K562 (cell line): ENCODE data around the gene HELZ. TPM values are rescaled to one million over a fixed set of nuclear protein-coding genes. Genes with fewer than 3 reads are reported as not detected.

Source experiments
- ATAC-seq: fragments of 200-7000 bp; cut with Tn5 transposase; 3 replicates; pipeline ENCODE4 v1.9.1; 2020; ENCODE audit warnings: moderate library complexity
- BruUV-seq: library from RNA; stranded (reverse); fragments of 400-500 nt; replicated peaks from 2 replicates; lab custom pipeline; 2021; lab: Mats Ljungman, UMichigan
- CTCF ChIA-PET: fragments of 300-600 bp; formaldehyde crosslinking; extraction: SDS; loops from one replicate; lab custom pipeline; 2021; ENCODE audit warnings: low intra/inter-chr PET ratio; lab: Yijun Ruan, JAX
- POLR2A ChIA-PET: fragments of 300-600, 350-650 bp; sonication (Branson Sonifier 250); formaldehyde crosslinking; extraction: SDS; loops from one replicate; lab custom pipeline; 2021; ENCODE audit warnings: antibody characterized with exemption, inconsistent platforms; lab: Yijun Ruan, JAX
- DNase-seq, 4 experiments: peaks; one replicate each; pipeline versions ENCODE4 v3.0.0 to v3.0.0-alpha.2; 2011 to 2018; ENCODE audit warnings: low spot score in 3 of 4, mixed read lengths in 3 of 4; ENCODE audit errors: extremely low read depth in 1 of 4
- FAIRE-seq: peaks from 2 replicates; lab custom pipeline; 2011; peaks lifted over from hg19 to GRCh38; lab: Jason Lieb, UNC
- H2AFZ ChIP-seq: 2 replicates; pipeline ENCODE4 v1.6.0; 2011; ENCODE audit warnings: low read depth, low read length, control low read depth, inconsistent platforms
- H3K27ac ChIP-seq: fragments of 200-600 bp; 3 replicates; pipeline ENCODE4 v1.8.0; 2011; ENCODE audit warnings: low read depth, mild to moderate bottlenecking, control low read depth, inconsistent platforms, low read length, moderate library complexity, mixed read lengths; ENCODE audit errors: extremely low read depth
- H3K27me3 ChIP-seq, 2 experiments: fragments of 300-600 bp in 1 of 2; 2 replicates in 1 of 2; 3 replicates in 1 of 2; pipeline versions ENCODE4 v1.6.0 to v1.8.0; 2011; ENCODE audit warnings: inconsistent platforms in 2 of 2, low read length in 2 of 2, mild to moderate bottlenecking in 1 of 2, mixed read lengths in 1 of 2, moderate library complexity in 1 of 2; ENCODE audit not compliant: control insufficient read depth in 2 of 2, insufficient read depth in 2 of 2
- H3K36me3 ChIP-seq: fragments of 300-600 bp; 3 replicates; pipeline ENCODE4 v1.8.0; 2011; ENCODE audit warnings: mild to moderate bottlenecking, low read length, inconsistent platforms; ENCODE audit not compliant: control insufficient read depth, insufficient read depth
- H3K4me1 ChIP-seq, 2 experiments: fragments of 200-600 bp in 1 of 2; replicated peaks in 1 of 2; 2 replicates in 1 of 2; 3 replicates in 1 of 2; pipeline versions ENCODE4 v1.5.1 to v1.8.0; 2011; ENCODE audit warnings: inconsistent platforms in 2 of 2, low read length in 2 of 2, mild to moderate bottlenecking in 1 of 2, mixed read lengths in 1 of 2, moderate library complexity in 1 of 2; ENCODE audit not compliant: control insufficient read depth in 2 of 2, insufficient read depth in 2 of 2
- H3K4me2 ChIP-seq: 2 replicates; pipeline ENCODE4 v1.6.1; 2011; ENCODE audit warnings: low read length, control low read depth, inconsistent platforms, mixed read lengths; ENCODE audit not compliant: insufficient read depth
- H3K4me3 ChIP-seq: fragments of 200-600 bp; sonication (generic), shearing (Covaris generic); 2 replicates; pipeline ENCODE4 v1.5.1; 2016; ENCODE audit warnings: control low read depth, inconsistent platforms
- H3K79me2 ChIP-seq: fragments of 200-600 bp; 3 replicates; pipeline ENCODE4 v1.8.0; 2011; ENCODE audit warnings: low read length, inconsistent platforms; ENCODE audit not compliant: control insufficient read depth, insufficient read depth
- H3K9ac ChIP-seq, 2 experiments: 2 replicates each; pipeline versions ENCODE4 v1.6.0 to v1.6.1; 2011; ENCODE audit warnings: low read depth in 2 of 2, low read length in 2 of 2, control low read depth in 1 of 2, inconsistent platforms in 1 of 2, mild to moderate bottlenecking in 1 of 2, mixed read lengths in 1 of 2; ENCODE audit not compliant: insufficient read depth in 1 of 2
- H3K9me1 ChIP-seq: one replicate; pipeline ENCODE4 v1.6.0; 2011; ENCODE audit warnings: inconsistent platforms, mild to moderate bottlenecking, low read length, moderate library complexity; ENCODE audit not compliant: control insufficient read depth, insufficient read depth
- H3K9me3 ChIP-seq: replicated peaks from 2 replicates; pipeline ENCODE4 v1.5.1; 2011; ENCODE audit warnings: low read depth, low read length, inconsistent platforms; ENCODE audit not compliant: control insufficient read depth, insufficient read depth
- H4K20me1 ChIP-seq: replicated peaks from 2 replicates; pipeline ENCODE4 v1.6.1; 2011; ENCODE audit warnings: low read length, inconsistent platforms, mixed read lengths; ENCODE audit not compliant: control insufficient read depth, insufficient read depth
- CBFA2T3 ChIP-seq: fragments of 450-650 bp; IDR thresholded peaks from 2 replicates; pipeline ENCODE4 v1.6.1; 2017
- FOXA1 ChIP-seq: fragments of 450-650 bp; IDR thresholded peaks from 2 replicates; pipeline ENCODE4 v1.6.1; 2016; ENCODE audit warnings: mild to moderate bottlenecking, borderline replicate concordance
- HDAC6 ChIP-seq: IDR thresholded peaks from 2 replicates; pipeline ENCODE4 v1.6.1; 2012; ENCODE audit warnings: low read depth, mild to moderate bottlenecking, control low read depth, inconsistent platforms, low read length, moderate library complexity
- POLR2A ChIP-seq: fragments of 450-650 bp; conservative IDR thresholded peaks from 2 replicates; pipeline ENCODE4 v1.6.1; 2016
- POLR2AphosphoS5 ChIP-seq: IDR thresholded peaks from 2 replicates; pipeline ENCODE4 v1.6.1; 2011; ENCODE audit warnings: mild to moderate bottlenecking, low read depth, low read length, moderate library complexity; ENCODE audit not compliant: control insufficient read depth, insufficient read depth
- POLR2B ChIP-seq: fragments of 450-650 bp; IDR thresholded peaks from 2 replicates; pipeline ENCODE4 v1.6.1; 2018; ENCODE audit warnings: low read depth; ENCODE audit not compliant: partially characterized antibody
- RBM22 ChIP-seq: fragments of 200-400 bp; formaldehyde crosslinking; IDR thresholded peaks from 2 replicates; pipeline ENCODE4 v1.6.1; 2018; ENCODE audit warnings: low read length, low read depth; ENCODE audit not compliant: poor library complexity, severe bottlenecking
- RUNX1 ChIP-seq: sonication (generic); IDR thresholded peaks from 2 replicates; pipeline ENCODE4 v1.6.1; 2016; ENCODE audit warnings: antibody characterized with exemption, low read depth
- WGBS: fragments of 100-300 bp; shearing (Covaris generic); methylation state at CpG from one replicate; pipeline ENCODE4 v1.1.6; 2016; ENCODE audit warnings: low coverage, mixed read lengths; ENCODE audit not compliant: insufficient coverage; ENCODE audit errors: missing lambda C conversion rate; 5-methylcytosine and 5-hydroxymethylcytosine counted together
- in situ Hi-C: fragments of 300-500 bp; cut with MboI; formaldehyde crosslinking; loops from 4 replicates; pipeline ENCODE4 v1.15.0; 2018; ENCODE audit warnings: inconsistent platforms, mixed read lengths
- intact Hi-C: fragments of 100-400 bp; cut with micrococcal nuclease; formaldehyde crosslinking; loops from 2 replicates; pipeline ENCODE4 v1.14.2; 2022
- polyA plus RNA-seq, 8 experiments: library from polyadenylated mRNA; depleted of rRNA in 4 of 8; stranded (reverse) in 5 of 8; unstranded in 3 of 8; fragments of >200 nt; fragmentation: Nextera tagmentation in 2 of 8; fragmentation: Illumina TruSeq in 1 of 8; extraction: Ambion mirVana in 2 of 8; extraction: Trizol in 1 of 8; gene quantifications; 2 replicates each; pipeline versions ENCODE4 v1.2.1 to v1.2.3, GENCODE V29; 2011 to 2014; ENCODE audit warnings: inconsistent platforms in 1 of 8, missing spikeins in 1 of 8
- total RNA-seq, 7 experiments: library from RNA; depleted of rRNA in 6 of 7; stranded (reverse); fragments of >200 nt in 6 of 7; fragmentation: Illumina TruSeq in 2 of 7; extraction: Trizol in 2 of 7; gene quantifications; 2 replicates each; pipeline versions ENCODE4 v1.2.1 to v1.2.3, GENCODE V29; 2011 to 2021; ENCODE audit warnings: low replicate concordance in 1 of 7
- TF ChIP-seq, protein P1 (sequence below): fragments of 450-650 bp; IDR thresholded peaks from 2 replicates; pipeline ENCODE4 v1.6.1; 2017; ENCODE audit warnings: antibody characterized with exemption, mild to moderate bottlenecking
- TF ChIP-seq, protein P2 (sequence below): sonication (generic); formaldehyde crosslinking; IDR thresholded peaks from 2 replicates; pipeline ENCODE4 v1.8.1; 2022; ENCODE audit warnings: missing genetic modification reagents
- TF ChIP-seq, protein P3 (sequence below): fragments of 450-650 bp; formaldehyde crosslinking; IDR thresholded peaks from 2 replicates; pipeline ENCODE4 v1.4.0; 2022; ENCODE audit warnings: missing genetic modification characterization

The HELZ gene
- total and polyA plus RNA-seq, 9 of the 15 experiments (the other 6 are each of a cell fraction or from before 2014, with no cell fraction given), result 5.2 to 39.8 (median 17.3) TPM

DNA sequence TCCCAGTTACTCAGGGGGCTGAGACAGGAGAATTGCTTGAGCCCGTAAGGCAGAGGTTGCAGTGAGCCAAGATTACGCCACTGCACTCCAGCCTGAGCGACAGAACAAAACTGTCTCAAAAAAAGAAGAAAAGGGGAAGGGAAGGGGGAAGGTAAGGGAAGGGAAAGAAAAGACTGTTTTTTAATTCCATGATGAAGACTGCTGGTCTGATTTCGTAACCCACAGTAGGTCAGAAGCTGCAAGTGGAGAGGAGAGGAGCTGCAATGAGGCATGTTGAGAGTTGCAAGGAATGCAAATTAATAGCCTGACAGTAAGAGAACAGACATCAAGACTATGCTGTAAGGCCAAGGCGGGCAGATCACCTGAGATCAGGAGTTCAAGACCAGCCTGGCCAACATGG, 33.3 kb downstream of the HELZ start:
- in situ Hi-C loops, result no loop called here
- TF ChIP-seq, protein P1, sequence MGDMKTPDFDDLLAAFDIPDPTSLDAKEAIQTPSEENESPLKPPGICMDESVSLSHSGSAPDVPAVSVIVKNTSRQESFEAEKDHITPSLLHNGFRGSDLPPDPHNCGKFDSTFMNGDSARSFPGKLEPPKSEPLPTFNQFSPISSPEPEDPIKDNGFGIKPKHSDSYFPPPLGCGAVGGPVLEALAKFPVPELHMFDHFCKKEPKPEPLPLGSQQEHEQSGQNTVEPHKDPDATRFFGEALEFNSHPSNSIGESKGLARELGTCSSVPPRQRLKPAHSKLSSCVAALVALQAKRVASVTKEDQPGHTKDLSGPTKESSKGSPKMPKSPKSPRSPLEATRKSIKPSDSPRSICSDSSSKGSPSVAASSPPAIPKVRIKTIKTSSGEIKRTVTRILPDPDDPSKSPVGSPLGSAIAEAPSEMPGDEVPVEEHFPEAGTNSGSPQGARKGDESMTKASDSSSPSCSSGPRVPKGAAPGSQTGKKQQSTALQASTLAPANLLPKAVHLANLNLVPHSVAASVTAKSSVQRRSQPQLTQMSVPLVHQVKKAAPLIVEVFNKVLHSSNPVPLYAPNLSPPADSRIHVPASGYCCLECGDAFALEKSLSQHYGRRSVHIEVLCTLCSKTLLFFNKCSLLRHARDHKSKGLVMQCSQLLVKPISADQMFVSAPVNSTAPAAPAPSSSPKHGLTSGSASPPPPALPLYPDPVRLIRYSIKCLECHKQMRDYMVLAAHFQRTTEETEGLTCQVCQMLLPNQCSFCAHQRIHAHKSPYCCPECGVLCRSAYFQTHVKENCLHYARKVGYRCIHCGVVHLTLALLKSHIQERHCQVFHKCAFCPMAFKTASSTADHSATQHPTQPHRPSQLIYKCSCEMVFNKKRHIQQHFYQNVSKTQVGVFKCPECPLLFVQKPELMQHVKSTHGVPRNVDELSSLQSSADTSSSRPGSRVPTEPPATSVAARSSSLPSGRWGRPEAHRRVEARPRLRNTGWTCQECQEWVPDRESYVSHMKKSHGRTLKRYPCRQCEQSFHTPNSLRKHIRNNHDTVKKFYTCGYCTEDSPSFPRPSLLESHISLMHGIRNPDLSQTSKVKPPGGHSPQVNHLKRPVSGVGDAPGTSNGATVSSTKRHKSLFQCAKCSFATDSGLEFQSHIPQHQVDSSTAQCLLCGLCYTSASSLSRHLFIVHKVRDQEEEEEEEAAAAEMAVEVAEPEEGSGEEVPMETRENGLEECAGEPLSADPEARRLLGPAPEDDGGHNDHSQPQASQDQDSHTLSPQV, result no peak
- TF ChIP-seq CBFA2T3 (no peak), HDAC6 (no peak), RUNX1 (no peak), RBM22 (no peak), POLR2B (no peak), FOXA1 (no peak), POLR2AphosphoS5 (no peak), POLR2A (no peak)
- TF ChIP-seq, protein P2, sequence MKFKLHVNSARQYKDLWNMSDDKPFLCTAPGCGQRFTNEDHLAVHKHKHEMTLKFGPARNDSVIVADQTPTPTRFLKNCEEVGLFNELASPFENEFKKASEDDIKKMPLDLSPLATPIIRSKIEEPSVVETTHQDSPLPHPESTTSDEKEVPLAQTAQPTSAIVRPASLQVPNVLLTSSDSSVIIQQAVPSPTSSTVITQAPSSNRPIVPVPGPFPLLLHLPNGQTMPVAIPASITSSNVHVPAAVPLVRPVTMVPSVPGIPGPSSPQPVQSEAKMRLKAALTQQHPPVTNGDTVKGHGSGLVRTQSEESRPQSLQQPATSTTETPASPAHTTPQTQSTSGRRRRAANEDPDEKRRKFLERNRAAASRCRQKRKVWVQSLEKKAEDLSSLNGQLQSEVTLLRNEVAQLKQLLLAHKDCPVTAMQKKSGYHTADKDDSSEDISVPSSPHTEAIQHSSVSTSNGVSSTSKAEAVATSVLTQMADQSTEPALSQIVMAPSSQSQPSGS (CRISPR knock-in tag), result no peak
- TF ChIP-seq, protein P3, sequence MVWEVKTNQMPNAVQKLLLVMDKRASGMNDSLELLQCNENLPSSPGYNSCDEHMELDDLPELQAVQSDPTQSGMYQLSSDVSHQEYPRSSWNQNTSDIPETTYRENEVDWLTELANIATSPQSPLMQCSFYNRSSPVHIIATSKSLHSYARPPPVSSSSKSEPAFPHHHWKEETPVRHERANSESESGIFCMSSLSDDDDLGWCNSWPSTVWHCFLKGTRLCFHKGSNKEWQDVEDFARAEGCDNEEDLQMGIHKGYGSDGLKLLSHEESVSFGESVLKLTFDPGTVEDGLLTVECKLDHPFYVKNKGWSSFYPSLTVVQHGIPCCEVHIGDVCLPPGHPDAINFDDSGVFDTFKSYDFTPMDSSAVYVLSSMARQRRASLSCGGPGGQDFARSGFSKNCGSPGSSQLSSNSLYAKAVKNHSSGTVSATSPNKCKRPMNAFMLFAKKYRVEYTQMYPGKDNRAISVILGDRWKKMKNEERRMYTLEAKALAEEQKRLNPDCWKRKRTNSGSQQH (CRISPR knock-in tag), result no peak

More for the DNA sequence above, 33.3 kb downstream of the HELZ start:
- H3K4me2 ChIP-seq, result no peak overlapping the region
- no peaks in the 10 kb centered on the region for H3K9me3 ChIP-seq
- H4K20me1 ChIP-seq, result peaks cover 2% of the 10 kb centered on the region; the same call in 1 of the 2 replicates
- BruUV-seq, result no TSS peak
- intact Hi-C loops, result no loop called here
- no peak overlapping the region for H3K27ac ChIP-seq
- H2AFZ ChIP-seq, result no peak overlapping the region
- peaks cover 24% of the 10 kb centered on the region for H3K79me2 ChIP-seq
- H3K4me3 ChIP-seq, result no peak overlapping the region
- no peak for DNase-seq
- no peak for FAIRE-seq
- no peaks in the 10 kb centered on the region for H3K9me1 ChIP-seq
- peaks cover 0 to 4% of the 10 kb centered on the region in 2 experiments; a peak in 2 of 5 replicates for H3K4me1 ChIP-seq
- 100% methylated on average over 4 of the region's 5 CpGs for WGBS
- ATAC-seq, result no peak
- POLR2A ChIA-PET, result interaction anchor here (0.8 to 1.3 kb wide), 4 partner anchors 8 to 27 kb away, joined by 3 to 4 read pairs (median 3); no protein-coding TSS in a partner anchor
- CTCF ChIA-PET, result no interaction called here
- H3K9ac ChIP-seq, result no peak overlapping the region
- H3K36me3 ChIP-seq, result peaks cover 43% of the 10 kb centered on the region
- H3K27me3 ChIP-seq, result no peaks in the 10 kb centered on the region
